ENCODE data around the gene DDX23.

Gene DDX23

GRCh38 chr12:48787791-48788523 lies 64.0 kb downstream of the DDX23 start:
- no peaks in the 10 kb centered on the region for H3K36me3 ChIP-seq (ENCODE audit: control insufficient read depth, insufficient read depth, low read length)
- peaks cover 27% of the 10 kb centered on the region for H3K4me1 ChIP-seq (ENCODE audit: control insufficient read depth, insufficient read depth, low read length)
- H3K27me3 ChIP-seq (ENCODE audit: control insufficient read depth, insufficient read depth, low read length) = no peaks in the 10 kb centered on the region
- H3K9me3 ChIP-seq (ENCODE audit: control insufficient read depth, low read length) = no peaks in the 10 kb centered on the region
- H3K9ac ChIP-seq (ENCODE audit: low read length) = peak overlapping the region; percentile 83
- peak overlapping the region; percentile 54 for H3K4me3 ChIP-seq (ENCODE audit: low read length)

GRCh38 chr12:48786591-48787544 lies 65.1 kb downstream of the DDX23 start:
- Histone ChIP-seq H3K27me3 (ENCODE audit: control insufficient read depth, insufficient read depth, low read length) (no peaks in the 10 kb centered on the region), H3K4me1 (ENCODE audit: control insufficient read depth, insufficient read depth, low read length) (peaks cover 37% of the 10 kb centered on the region), H3K36me3 (ENCODE audit: control insufficient read depth, insufficient read depth, low read length) (no peaks in the 10 kb centered on the region), H3K9ac (ENCODE audit: low read length) (peak overlapping the region; percentile 83), H3K4me3 (ENCODE audit: low read length) (no peak overlapping the region), H3K9me3 (ENCODE audit: control insufficient read depth, low read length) (no peaks in the 10 kb centered on the region)

GRCh38 chr12:48783432-48783831 lies 68.5 kb downstream of the DDX23 start:
- peaks cover 53% of the 10 kb centered on the region for H3K4me1 ChIP-seq (ENCODE audit: control insufficient read depth, insufficient read depth, low read length)
- H3K4me3 ChIP-seq (ENCODE audit: low read length) = no peak overlapping the region
- no peaks in the 10 kb centered on the region for H3K27me3 ChIP-seq (ENCODE audit: control insufficient read depth, insufficient read depth, low read length)
- H3K36me3 ChIP-seq (ENCODE audit: control insufficient read depth, insufficient read depth, low read length) = no peaks in the 10 kb centered on the region
- no peak overlapping the region for H3K9ac ChIP-seq (ENCODE audit: low read length)
- H3K9me3 ChIP-seq (ENCODE audit: control insufficient read depth, low read length) = no peaks in the 10 kb centered on the region

GRCh38 chr12:48782457-48783395 lies 69.2 kb downstream of the DDX23 start:
- Histone ChIP-seq H3K9me3 (ENCODE audit: control insufficient read depth, low read length) (no peaks in the 10 kb centered on the region), H3K9ac (ENCODE audit: low read length) (no peak overlapping the region), H3K4me3 (ENCODE audit: low read length) (no peak overlapping the region), H3K4me1 (ENCODE audit: control insufficient read depth, insufficient read depth, low read length) (peaks cover 50% of the 10 kb centered on the region), H3K36me3 (ENCODE audit: control insufficient read depth, insufficient read depth, low read length) (no peaks in the 10 kb centered on the region), H3K27me3 (ENCODE audit: control insufficient read depth, insufficient read depth, low read length) (no peaks in the 10 kb centered on the region)

- no peaks in the 10 kb centered on the region for H3K36me3 ChIP-seq (ENCODE audit: control insufficient read depth, insufficient read depth, low read length)
- H3K4me3 ChIP-seq (ENCODE audit: low read length) = no peak overlapping the region
- H3K4me1 ChIP-seq (ENCODE audit: control insufficient read depth, insufficient read depth, low read length) = peaks cover 42% of the 10 kb centered on the region
Measured at GRCh38 chr12:48781750-48782456, 70.1 kb downstream of the DDX23 start.

GRCh38 chr12:48780381-48781025 lies 71.5 kb downstream of the DDX23 start:
- H3K4me3 ChIP-seq (ENCODE audit: low read length) = no peak overlapping the region

More at GRCh38 chr12:48781750-48782456, 70.1 kb downstream of the DDX23 start:
- H3K9me3 ChIP-seq (ENCODE audit: control insufficient read depth, low read length) = no peaks in the 10 kb centered on the region
- no peak overlapping the region for H3K9ac ChIP-seq (ENCODE audit: low read length)
- no peaks in the 10 kb centered on the region for H3K27me3 ChIP-seq (ENCODE audit: control insufficient read depth, insufficient read depth, low read length)

GRCh38 chr12:48779869-48780268 lies 72.1 kb downstream of the DDX23 start:
- Histone ChIP-seq H3K4me1 (ENCODE audit: control insufficient read depth, insufficient read depth, low read length) (peaks cover 36% of the 10 kb centered on the region), H3K9ac (ENCODE audit: low read length) (peak overlapping the region; percentile 43), H3K36me3 (ENCODE audit: control insufficient read depth, insufficient read depth, low read length) (peaks cover 11% of the 10 kb centered on the region), H3K27me3 (ENCODE audit: control insufficient read depth, insufficient read depth, low read length) (no peaks in the 10 kb centered on the region), H3K4me3 (ENCODE audit: low read length) (no peak overlapping the region), H3K9me3 (ENCODE audit: control insufficient read depth, low read length) (no peaks in the 10 kb centered on the region)

More at GRCh38 chr12:48780381-48781025, 71.5 kb downstream of the DDX23 start:
- H3K27me3 ChIP-seq (ENCODE audit: control insufficient read depth, insufficient read depth, low read length) = no peaks in the 10 kb centered on the region
- H3K36me3 ChIP-seq (ENCODE audit: control insufficient read depth, insufficient read depth, low read length) = peaks cover 5% of the 10 kb centered on the region
- peaks cover 36% of the 10 kb centered on the region for H3K4me1 ChIP-seq (ENCODE audit: control insufficient read depth, insufficient read depth, low read length)
- peak overlapping the region; percentile 43 for H3K9ac ChIP-seq (ENCODE audit: low read length)
- no peaks in the 10 kb centered on the region for H3K9me3 ChIP-seq (ENCODE audit: control insufficient read depth, low read length)

Measured in mucosa of stomach (tissue), 1 donor.